ENCODE data around the gene ERMAP.
"Not testable (repeated sequence)": the region's sequence is repeated elsewhere in the genome, so short reads cannot be mapped to it uniquely, and the experiment has no call there.

The ERMAP gene

DNA sequence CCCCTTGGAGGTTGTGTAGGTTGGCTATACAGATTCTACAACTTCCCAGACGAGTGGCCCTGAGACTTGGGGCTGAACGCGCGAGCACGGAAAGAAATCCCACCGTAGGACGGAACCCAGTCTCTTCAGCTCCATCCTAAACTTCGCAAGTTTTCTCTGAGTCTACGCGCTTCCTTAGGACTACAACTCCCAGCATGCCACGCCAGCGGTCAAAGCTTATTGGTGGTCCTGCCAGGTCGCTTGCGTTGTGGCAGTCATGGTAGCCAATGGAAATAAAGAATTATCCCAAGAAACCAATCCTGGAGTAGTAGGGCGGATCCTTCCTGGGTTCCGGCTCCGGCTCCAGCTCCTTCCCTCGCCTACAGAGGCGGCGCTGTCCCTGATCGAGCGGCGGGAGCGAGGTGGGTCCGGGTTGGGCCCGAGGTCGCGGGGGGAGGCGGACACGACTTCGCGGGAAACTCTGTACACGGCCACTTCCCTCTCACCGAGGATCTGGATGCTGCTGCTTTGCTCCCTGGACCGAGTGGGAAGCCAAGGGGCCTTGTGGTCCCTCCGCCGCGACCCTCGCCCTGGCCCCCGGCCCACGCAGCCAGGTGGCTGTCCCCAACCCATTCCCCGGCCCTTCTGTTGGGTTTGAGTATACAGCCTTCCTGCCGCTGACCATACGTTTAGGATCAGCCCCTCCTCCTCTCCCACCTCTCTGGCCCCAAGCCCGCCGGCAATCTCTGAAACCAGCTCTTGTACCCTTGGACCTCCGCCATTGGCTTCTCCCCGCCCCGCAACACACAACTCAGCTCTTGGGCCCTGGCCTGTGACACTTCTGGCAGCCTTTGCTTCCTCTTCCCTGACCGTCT is 29.6 kb downstream of the ERMAP start, which contains the start of gene ZNF691:
Gene ZNF691 (plus strand): TSS at position 357 of the 854 bp plus-strand sequence. CDS start 3,046 bp downstream, outside the sequence.
- peak within 1 kb of the TSS; percentile 64 for H3K27ac ChIP-seq (ENCODE audit: low read length)
- peaks cover 29% of the 10 kb centered on the region for H3K36me3 ChIP-seq (ENCODE audit: insufficient read depth, low read depth, low read length)
- peak within 1 kb of the TSS; percentile 78 for H3K4me3 ChIP-seq (ENCODE audit: low read length)
- no peaks in the 10 kb centered on the region for H3K27me3 ChIP-seq (ENCODE audit: insufficient read depth, low read length)
- no peaks in the 10 kb centered on the region for H3K9me3 ChIP-seq (ENCODE audit: insufficient read depth, low read depth, low read length)
- peaks cover 9% of the 10 kb centered on the region for H3K4me1 ChIP-seq (ENCODE audit: insufficient read depth, low read length)
- peak within 1 kb of the TSS; percentile 88 for H3K9ac ChIP-seq (ENCODE audit: low read depth, low read length)

DNA sequence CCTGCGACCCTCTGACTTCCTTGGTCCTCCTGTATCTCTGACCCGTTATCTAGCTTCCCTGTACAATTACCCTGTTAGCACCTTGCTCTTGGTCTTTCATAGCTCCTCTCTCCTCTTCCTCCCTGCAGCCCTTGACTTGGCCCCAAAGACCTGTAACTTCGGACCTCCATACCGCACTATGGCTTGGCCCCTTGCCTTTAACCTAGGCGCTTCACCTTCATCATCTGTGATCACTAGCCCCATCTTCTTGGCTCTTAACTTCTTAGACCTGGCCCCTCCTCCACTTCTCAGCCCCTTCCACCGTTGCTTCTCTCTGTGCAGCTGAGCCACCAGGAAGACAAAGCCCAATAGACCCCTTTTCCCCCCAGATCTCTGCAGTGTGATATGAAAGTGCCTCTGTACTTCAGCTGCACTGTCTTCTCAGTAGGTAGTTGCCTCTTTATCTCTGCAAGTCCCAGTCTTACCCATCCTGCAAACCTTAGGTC is 30.2 kb downstream of the ERMAP start:
- no peaks in the 10 kb centered on the region for H3K27me3 ChIP-seq (ENCODE audit: insufficient read depth, low read length)
- H3K27ac ChIP-seq (ENCODE audit: low read length): peak overlapping the region; percentile 64
- no peaks in the 10 kb centered on the region for H3K9me3 ChIP-seq (ENCODE audit: insufficient read depth, low read depth, low read length)
- peak overlapping the region; percentile 78 for H3K4me3 ChIP-seq (ENCODE audit: low read length)
- peaks cover 36% of the 10 kb centered on the region for H3K36me3 ChIP-seq (ENCODE audit: insufficient read depth, low read depth, low read length)
- peaks cover 9% of the 10 kb centered on the region for H3K4me1 ChIP-seq (ENCODE audit: insufficient read depth, low read length)
- H3K9ac ChIP-seq (ENCODE audit: low read depth, low read length): peak overlapping the region; percentile 88

DNA sequence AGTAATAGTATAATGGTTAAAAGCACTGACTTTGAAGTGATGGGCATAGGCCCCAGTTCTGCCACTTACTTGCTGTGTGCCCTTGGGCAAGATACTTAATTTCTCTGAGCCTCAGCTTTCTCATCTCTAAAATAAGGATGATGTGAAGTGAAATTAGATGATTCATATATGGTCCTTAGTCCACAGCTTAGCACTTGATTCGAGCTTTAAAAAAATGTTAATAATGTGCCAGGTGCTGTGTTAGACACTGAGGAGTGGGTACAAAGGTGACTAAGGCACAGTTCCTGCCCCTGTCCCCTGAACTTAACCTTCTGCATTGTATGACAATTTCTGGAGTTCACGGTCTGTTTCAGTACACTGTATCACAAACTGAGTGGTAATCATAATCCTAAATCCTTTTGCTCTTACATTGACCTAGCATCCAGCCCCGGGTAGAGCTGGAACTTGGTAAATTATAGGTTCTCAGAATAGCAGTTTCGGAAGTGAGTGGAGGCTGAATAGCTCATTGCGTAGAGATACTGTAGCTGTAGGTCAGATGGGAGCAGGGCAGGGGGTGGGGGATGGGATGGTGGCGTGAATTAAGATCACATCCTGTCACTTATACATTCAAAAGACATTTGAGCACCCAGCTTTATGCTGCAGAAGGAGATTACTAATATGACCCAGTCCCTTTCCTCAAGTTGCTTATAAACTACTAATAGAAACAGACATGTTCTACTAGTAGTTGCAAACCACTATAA is 31.0 kb downstream of the ERMAP start:
- Histone ChIP-seq H3K27ac (ENCODE audit: low read length) (no peak overlapping the region), H3K9me3 (ENCODE audit: insufficient read depth, low read depth, low read length) (no peaks in the 10 kb centered on the region), H3K9ac (ENCODE audit: low read depth, low read length) (peak overlapping the region; percentile 88; the same call in 1 of the 2 replicates), H3K27me3 (ENCODE audit: insufficient read depth, low read length) (no peaks in the 10 kb centered on the region), H3K36me3 (ENCODE audit: insufficient read depth, low read depth, low read length) (peaks cover 42% of the 10 kb centered on the region), H3K4me1 (ENCODE audit: insufficient read depth, low read length) (peaks cover 9% of the 10 kb centered on the region), H3K4me3 (ENCODE audit: low read length) (peak overlapping the region; percentile 78)

DNA sequence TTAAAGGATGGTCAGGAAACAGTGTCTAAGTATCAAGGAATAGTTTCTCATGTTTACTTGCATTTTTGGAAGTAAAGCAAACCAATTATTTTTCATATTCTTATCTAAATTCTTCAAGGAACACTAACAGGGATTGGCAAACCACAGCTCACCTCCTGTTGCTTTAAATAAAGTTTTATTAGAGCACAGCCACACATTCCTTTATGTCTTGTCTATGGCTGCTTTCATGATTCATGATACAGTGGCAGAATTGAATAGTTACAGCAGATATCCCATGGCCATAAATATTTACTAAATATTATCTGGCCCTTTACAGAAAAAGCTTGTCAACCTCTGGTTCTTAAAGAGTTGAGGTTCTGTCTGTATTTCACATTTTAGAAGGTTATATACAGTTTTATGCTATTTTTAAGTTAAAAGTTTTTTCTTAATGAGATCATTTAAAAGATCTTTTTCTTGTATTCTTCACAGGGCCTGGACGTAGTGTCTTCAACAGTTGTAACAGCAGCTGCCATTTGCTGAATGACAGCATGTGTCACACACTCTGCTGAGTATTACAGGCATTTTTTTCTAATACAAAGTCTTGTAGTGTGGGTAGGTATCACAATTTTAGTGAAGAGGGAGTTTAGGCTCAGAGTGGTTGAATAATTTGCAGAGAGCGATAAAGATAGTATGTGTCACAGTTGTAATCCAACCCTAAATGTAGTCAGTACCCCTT is 32.1 kb downstream of the ERMAP start:
- Histone ChIP-seq H3K4me1 (ENCODE audit: insufficient read depth, low read length) (peaks cover 9% of the 10 kb centered on the region), H3K36me3 (ENCODE audit: insufficient read depth, low read depth, low read length) (peaks cover 42% of the 10 kb centered on the region)

DNA sequence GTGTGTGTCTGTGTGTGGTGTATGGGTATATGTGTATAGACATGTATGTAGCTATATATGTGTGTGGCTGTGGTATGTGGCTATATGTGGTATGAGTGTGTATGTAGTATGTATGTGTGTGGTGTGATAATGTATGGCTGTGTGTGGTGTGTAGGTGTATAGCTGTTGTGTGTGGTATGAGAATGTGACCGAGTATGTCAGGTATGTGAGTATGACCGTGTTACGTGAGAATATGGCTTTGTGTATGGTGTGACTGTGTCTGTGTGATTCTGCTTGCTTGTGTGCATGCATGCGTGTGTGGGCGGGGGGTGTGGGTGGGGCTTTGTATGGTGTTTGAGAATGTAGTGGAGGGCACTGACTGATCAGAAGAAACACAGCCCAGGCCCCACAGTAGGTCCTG is 33.0 kb downstream of the ERMAP start:
- Histone ChIP-seq H3K27me3 (ENCODE audit: insufficient read depth, low read length) (no peaks in the 10 kb centered on the region), H3K9ac (ENCODE audit: low read depth, low read length) (no peak overlapping the region), H3K36me3 (ENCODE audit: insufficient read depth, low read depth, low read length) (peaks cover 42% of the 10 kb centered on the region), H3K4me3 (ENCODE audit: low read length) (no peak overlapping the region), H3K4me1 (ENCODE audit: insufficient read depth, low read length) (peaks cover 9% of the 10 kb centered on the region), H3K9me3 (ENCODE audit: insufficient read depth, low read depth, low read length) (no peaks in the 10 kb centered on the region), H3K27ac (ENCODE audit: low read length) (no peak overlapping the region)

More for the DNA sequence above, 32.1 kb downstream of the ERMAP start:
- H3K9ac ChIP-seq (ENCODE audit: low read depth, low read length): no peak overlapping the region; the same call in 1 of the 2 replicates
- no peaks in the 10 kb centered on the region for H3K9me3 ChIP-seq (ENCODE audit: insufficient read depth, low read depth, low read length)
- H3K4me3 ChIP-seq (ENCODE audit: low read length): no peak overlapping the region
- no peak overlapping the region for H3K27ac ChIP-seq (ENCODE audit: low read length)
- H3K27me3 ChIP-seq (ENCODE audit: insufficient read depth, low read length): no peaks in the 10 kb centered on the region

DNA sequence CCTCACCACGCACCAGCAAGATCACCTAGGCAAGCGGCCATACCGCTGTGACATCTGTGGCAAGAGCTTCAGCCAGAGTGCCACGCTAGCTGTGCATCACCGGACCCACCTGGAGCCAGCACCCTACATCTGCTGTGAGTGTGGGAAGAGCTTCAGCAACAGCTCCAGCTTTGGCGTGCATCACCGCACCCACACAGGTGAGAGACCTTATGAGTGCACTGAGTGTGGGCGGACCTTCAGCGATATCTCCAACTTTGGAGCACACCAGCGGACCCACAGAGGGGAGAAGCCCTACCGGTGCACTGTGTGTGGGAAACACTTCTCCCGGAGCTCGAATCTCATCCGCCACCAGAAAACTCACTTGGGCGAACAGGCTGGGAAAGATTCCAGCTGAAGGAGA is 34.5 kb downstream of the ERMAP start:
- no peak overlapping the region for H3K27ac ChIP-seq (ENCODE audit: low read length)
- peaks cover 9% of the 10 kb centered on the region for H3K4me1 ChIP-seq (ENCODE audit: insufficient read depth, low read length)
- H3K4me3 ChIP-seq (ENCODE audit: low read length): no peak overlapping the region
- no peaks in the 10 kb centered on the region for H3K9me3 ChIP-seq (ENCODE audit: insufficient read depth, low read depth, low read length)
- H3K36me3 ChIP-seq (ENCODE audit: insufficient read depth, low read depth, low read length): peaks cover 42% of the 10 kb centered on the region
- no peaks in the 10 kb centered on the region for H3K27me3 ChIP-seq (ENCODE audit: insufficient read depth, low read length)
- no peak overlapping the region for H3K9ac ChIP-seq (ENCODE audit: low read depth, low read length)

DNA sequence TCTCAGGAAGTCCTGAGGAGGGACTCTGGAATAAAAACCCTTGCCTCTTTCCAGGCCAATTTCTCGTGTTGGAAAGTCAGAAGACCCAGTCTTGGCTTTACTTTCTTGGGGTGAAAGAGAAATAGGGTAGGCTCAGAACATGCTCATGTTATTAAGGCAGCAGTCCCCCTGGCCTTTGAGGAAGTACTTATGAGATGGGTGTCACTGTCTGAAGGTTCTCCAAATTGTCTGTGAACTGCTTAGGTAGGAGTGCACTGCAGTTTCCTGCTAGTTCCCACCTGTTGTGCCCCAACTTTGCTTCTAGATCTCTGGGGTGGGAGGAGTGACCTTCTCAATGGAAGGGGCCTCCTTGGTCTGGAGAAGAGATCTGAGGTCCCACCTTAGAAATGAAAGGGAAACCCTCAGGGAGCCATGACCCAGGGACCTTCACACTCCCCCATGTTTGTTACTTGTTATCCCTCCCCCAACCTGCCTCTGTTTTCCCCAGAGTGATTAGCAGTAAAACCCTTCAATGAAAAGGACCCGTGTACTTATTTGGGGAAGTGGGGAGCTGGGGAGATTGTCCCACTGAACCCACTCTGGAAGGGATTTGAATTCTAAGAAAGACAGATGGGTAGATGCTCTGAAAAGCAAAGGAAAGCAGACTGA is 35.2 kb downstream of the ERMAP start:
- H3K27ac ChIP-seq (ENCODE audit: low read length): no peak overlapping the region
- H3K4me3 ChIP-seq (ENCODE audit: low read length): no peak overlapping the region
- no peaks in the 10 kb centered on the region for H3K27me3 ChIP-seq (ENCODE audit: insufficient read depth, low read length)
- peaks cover 9% of the 10 kb centered on the region for H3K4me1 ChIP-seq (ENCODE audit: insufficient read depth, low read length)
- peaks cover 42% of the 10 kb centered on the region for H3K36me3 ChIP-seq (ENCODE audit: insufficient read depth, low read depth, low read length)
- H3K9me3 ChIP-seq (ENCODE audit: insufficient read depth, low read depth, low read length): no peaks in the 10 kb centered on the region
- H3K9ac ChIP-seq (ENCODE audit: low read depth, low read length): no peak overlapping the region

DNA sequence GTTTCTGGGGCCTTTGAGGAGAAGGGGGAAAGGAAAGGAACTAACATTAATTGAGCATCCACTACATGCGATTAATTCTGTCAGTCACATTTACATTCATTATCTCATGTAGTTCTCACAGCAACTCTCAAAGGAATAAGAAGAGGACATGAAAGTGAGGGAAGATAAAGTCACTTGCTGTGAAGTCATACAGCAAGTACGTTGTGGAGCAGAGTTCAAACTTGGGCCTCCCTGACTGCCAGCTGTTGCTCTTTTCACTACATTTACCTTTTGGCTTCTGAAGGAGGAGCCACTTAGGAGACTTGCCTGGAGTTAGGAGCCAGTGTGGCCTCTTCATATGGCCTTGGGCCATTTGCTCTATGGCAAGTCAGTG is 35.7 kb downstream of the ERMAP start:
- peaks cover 42% of the 10 kb centered on the region for H3K36me3 ChIP-seq (ENCODE audit: insufficient read depth, low read depth, low read length)

DNA sequence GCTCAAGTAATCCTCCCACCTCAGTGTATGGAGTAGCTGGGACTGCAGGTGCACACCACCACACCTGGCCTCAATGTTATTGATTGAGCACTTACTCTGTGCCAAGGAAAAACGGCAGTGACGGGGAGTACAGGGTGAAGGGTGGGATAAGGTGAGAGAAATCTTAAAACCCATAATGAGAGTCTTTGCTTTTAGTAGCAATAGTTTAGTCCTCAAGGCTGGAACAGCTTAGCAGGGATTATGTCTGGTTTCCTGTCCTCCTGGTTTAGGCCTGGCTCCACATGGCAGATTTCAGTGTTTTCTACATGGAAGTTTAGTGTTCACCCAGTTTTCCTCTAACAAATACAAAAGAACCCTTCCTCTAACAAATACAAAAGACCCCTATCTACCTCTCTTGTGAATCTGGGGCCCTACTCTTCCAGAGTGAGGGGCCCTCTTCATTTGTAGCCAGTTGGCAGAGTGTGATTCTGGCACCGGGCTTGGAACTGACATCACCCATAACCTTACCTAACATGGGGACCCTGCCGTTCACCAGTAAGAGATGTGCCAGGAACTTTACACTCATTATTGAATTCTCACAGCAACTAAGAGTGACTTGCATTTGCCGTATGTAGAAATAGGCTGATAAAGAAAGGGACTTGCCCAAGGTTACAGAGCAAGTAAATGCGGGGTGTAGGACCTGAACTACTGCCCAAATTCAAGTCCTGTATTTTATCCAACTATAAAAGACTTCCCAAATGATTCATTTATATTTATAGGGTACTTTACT is 36.4 kb downstream of the ERMAP start:
- H3K9ac ChIP-seq (ENCODE audit: low read depth, low read length): no peak overlapping the region
- no peak overlapping the region for H3K27ac ChIP-seq (ENCODE audit: low read length)
- peaks cover 42% of the 10 kb centered on the region for H3K36me3 ChIP-seq (ENCODE audit: insufficient read depth, low read depth, low read length)
- H3K9me3 ChIP-seq (ENCODE audit: insufficient read depth, low read depth, low read length): no peaks in the 10 kb centered on the region
- H3K27me3 ChIP-seq (ENCODE audit: insufficient read depth, low read length): no peaks in the 10 kb centered on the region
- H3K4me3 ChIP-seq (ENCODE audit: low read length): no peak overlapping the region
- no peaks in the 10 kb centered on the region; the same call in 1 of the 2 replicates for H3K4me1 ChIP-seq (ENCODE audit: insufficient read depth, low read length)

More for the DNA sequence above, 35.7 kb downstream of the ERMAP start:
- H3K4me1 ChIP-seq (ENCODE audit: insufficient read depth, low read length): peaks cover 5% of the 10 kb centered on the region
- H3K9me3 ChIP-seq (ENCODE audit: insufficient read depth, low read depth, low read length): no peaks in the 10 kb centered on the region
- H3K9ac ChIP-seq (ENCODE audit: low read depth, low read length): no peak overlapping the region
- H3K27me3 ChIP-seq (ENCODE audit: insufficient read depth, low read length): no peaks in the 10 kb centered on the region
- no peak overlapping the region for H3K4me3 ChIP-seq (ENCODE audit: low read length)
- H3K27ac ChIP-seq (ENCODE audit: low read length): no peak overlapping the region

DNA sequence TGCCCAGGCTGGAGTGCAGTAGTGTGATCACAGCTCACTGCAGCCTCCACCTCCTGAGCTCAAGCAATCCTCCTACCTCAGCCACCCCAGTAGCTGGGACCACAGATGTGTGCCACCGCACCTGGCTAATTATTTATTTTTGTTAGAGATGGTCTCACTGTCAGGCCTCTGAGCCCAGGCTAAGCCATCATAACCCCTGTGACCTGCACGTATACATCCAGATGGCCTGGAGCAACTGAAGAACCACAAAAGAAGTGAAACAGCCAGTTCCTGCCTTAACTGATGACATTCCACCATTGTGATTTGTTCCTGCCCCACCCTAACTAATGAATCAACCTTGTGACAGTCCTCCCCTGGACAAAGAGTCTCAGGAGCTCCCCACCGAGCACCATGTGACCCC is 39.6 kb downstream of the ERMAP start:
- not testable (repeated sequence) for H3K9ac ChIP-seq (ENCODE audit: low read depth, low read length); H3K27ac ChIP-seq (ENCODE audit: low read length); H3K9me3 ChIP-seq (ENCODE audit: insufficient read depth, low read depth, low read length); H3K27me3 ChIP-seq (ENCODE audit: insufficient read depth, low read length); H3K4me1 ChIP-seq (ENCODE audit: insufficient read depth, low read length); H3K4me3 ChIP-seq (ENCODE audit: low read length)
- peaks cover 12% of the 10 kb centered on the region for H3K36me3 ChIP-seq (ENCODE audit: insufficient read depth, low read depth, low read length)
